Measurements from ENCODE around the gene WRNIP1. TPM values are rescaled to one million over a fixed set of nuclear protein-coding genes. Genes with fewer than 3 reads are reported as not detected.

The WRNIP1 gene
- total and polyA plus RNA-seq, 10 of the 15 experiments (the other 5 are each of a cell fraction or from before 2014, with no cell fraction given): 9.3 to 30.5 (median 24.3) TPM

- DNase-seq (ENCODE audit: low read depth, low spot score) (no peak), FAIRE-seq (no peak), ATAC-seq (no peak)
- 37% methylated on average over 5 of the region's 5 CpGs for WGBS (ENCODE audit: insufficient coverage, insufficient replicate concordance, low lambda C conversion rate, missing lambda C conversion rate)
- no TSS peak for BruUV-seq (replicated peaks)
- Histone ChIP-seq H2AFZ (ENCODE audit: control insufficient read depth, low read depth, low read length) (no peak overlapping the region), H3K27ac (ENCODE audit: control insufficient read depth, insufficient read depth) (no peak overlapping the region), H3K36me3 (ENCODE audit: control insufficient read depth in 2 of 2, insufficient read depth in 2 of 2, low read length in 1 of 2) (no peaks in the 10 kb centered on the region), H3K9ac (ENCODE audit: control insufficient read depth, insufficient read depth, low read length) (no peak overlapping the region), H3K9me3 (replicated peaks; ENCODE audit: control insufficient read depth, insufficient read depth, low read length) (no peaks in the 10 kb centered on the region), H3K4me3 (no peak overlapping the region), H4K20me1 (ENCODE audit: control insufficient read depth, insufficient read depth) (no peaks in the 10 kb centered on the region), H3K4me1 (ENCODE audit: control insufficient read depth, insufficient read depth, low read length) (0 out of 2 replicates have a peak, but pooled peaks cover 2% of the 10 kb centered on the region), H3K79me2 (ENCODE audit: control insufficient read depth, insufficient read depth, low read length) (no peaks in the 10 kb centered on the region), H3K27me3 (replicated peaks in 1 of 2; ENCODE audit: control insufficient read depth in 2 of 2, insufficient read depth in 2 of 2, low read length in 1 of 2) (peaks cover 3 to 6% of the 10 kb centered on the region in 2 experiments; a peak in 3 of 4 replicates), H3K4me2 (ENCODE audit: control insufficient read depth, insufficient read depth) (no peak overlapping the region)
- ChIA-PET CTCF (interaction anchor here (1.2 to 5.4 kb wide), 2 partner anchors 10 to 51 kb away, joined by 3 to 85 read pairs; partner anchors contain the start of gene MYLK4), RAD21 (ENCODE audit: unreplicated experiment) (no interaction called here), SMC1A (ENCODE audit: uncharacterized antibody, unreplicated experiment) (interaction anchor here (3.2 kb wide), 1 partner anchor 10 kb away, joined by 30 read pairs; the partner anchor contains the start of gene MYLK4), POLR2A (no interaction called here)
- in situ Hi-C loops (cut with MboI): no loop called here
- intact Hi-C loops (cut with micrococcal nuclease; ENCODE audit: unreplicated experiment): no loop called here
- TF ChIP-seq PRDM15 (CRISPR knock-in tag; IDR thresholded peaks at IDR 0.05): no peak
- no peak for TF ChIP-seq HCFC1 (IDR thresholded peaks at IDR 0.05; ENCODE audit: low read length)
- TF ChIP-seq TARDBP (IDR thresholded peaks at IDR 0.05; ENCODE audit: borderline replicate concordance): no peak
- no peak for TF ChIP-seq NFYA (IDR thresholded peaks at IDR 0.05; ENCODE audit: borderline replicate concordance, low read depth, low read length)
- no peak for TF ChIP-seq MAX (IDR thresholded peaks at IDR 0.05; ENCODE audit: low read depth, low read length)
- TF ChIP-seq ZSCAN29 (IDR thresholded peaks at IDR 0.05): no peak
- TF ChIP-seq NR2C1 (IDR thresholded peaks at IDR 0.05): no peak
- TF ChIP-seq, protein P1, sequence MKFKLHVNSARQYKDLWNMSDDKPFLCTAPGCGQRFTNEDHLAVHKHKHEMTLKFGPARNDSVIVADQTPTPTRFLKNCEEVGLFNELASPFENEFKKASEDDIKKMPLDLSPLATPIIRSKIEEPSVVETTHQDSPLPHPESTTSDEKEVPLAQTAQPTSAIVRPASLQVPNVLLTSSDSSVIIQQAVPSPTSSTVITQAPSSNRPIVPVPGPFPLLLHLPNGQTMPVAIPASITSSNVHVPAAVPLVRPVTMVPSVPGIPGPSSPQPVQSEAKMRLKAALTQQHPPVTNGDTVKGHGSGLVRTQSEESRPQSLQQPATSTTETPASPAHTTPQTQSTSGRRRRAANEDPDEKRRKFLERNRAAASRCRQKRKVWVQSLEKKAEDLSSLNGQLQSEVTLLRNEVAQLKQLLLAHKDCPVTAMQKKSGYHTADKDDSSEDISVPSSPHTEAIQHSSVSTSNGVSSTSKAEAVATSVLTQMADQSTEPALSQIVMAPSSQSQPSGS (IDR thresholded peaks at IDR 0.05; ENCODE audit: low read length): no peak
- TF ChIP-seq, protein P2, sequence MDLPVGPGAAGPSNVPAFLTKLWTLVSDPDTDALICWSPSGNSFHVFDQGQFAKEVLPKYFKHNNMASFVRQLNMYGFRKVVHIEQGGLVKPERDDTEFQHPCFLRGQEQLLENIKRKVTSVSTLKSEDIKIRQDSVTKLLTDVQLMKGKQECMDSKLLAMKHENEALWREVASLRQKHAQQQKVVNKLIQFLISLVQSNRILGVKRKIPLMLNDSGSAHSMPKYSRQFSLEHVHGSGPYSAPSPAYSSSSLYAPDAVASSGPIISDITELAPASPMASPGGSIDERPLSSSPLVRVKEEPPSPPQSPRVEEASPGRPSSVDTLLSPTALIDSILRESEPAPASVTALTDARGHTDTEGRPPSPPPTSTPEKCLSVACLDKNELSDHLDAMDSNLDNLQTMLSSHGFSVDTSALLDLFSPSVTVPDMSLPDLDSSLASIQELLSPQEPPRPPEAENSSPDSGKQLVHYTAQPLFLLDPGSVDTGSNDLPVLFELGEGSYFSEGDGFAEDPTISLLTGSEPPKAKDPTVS (IDR thresholded peaks at IDR 0.05; ENCODE audit: low read depth, low read length): no peak
- TF ChIP-seq GABPA (IDR thresholded peaks at IDR 0.05; ENCODE audit: low read depth): no peak
- no peak for TF ChIP-seq STAT3 (IDR thresholded peaks at IDR 0.05; ENCODE audit: low read depth, low read length)
- TF ChIP-seq YY1 (IDR thresholded peaks at IDR 0.05; ENCODE audit: low read depth, low read length): no peak
- no peak for TF ChIP-seq IKZF1 (conservative IDR thresholded peaks at IDR 0.05)
- TF ChIP-seq CBX5 (IDR thresholded peaks at IDR 0.05; ENCODE audit: low read depth): no peak
- TF ChIP-seq IKZF2 (IDR thresholded peaks at IDR 0.05): no peak
- TF ChIP-seq CBFB (IDR thresholded peaks at IDR 0.05; ENCODE audit: low read depth): no peak
Observed at GRCh38 chr6:2740581-2740980, 24.6 kb upstream of the WRNIP1 start.

Data from GM12878 (cell line).